ENCODE measurements around the gene CD1D.
"Not testable (repeated sequence)": the region's sequence is repeated elsewhere in the genome, so short reads cannot be mapped to it uniquely, and the experiment has no call there.

Gene CD1D

GRCh38 chr1:158180741-158181576 is at the start of gene CD1D:
CD1D (plus strand) TSS chr1:158180895; CDS start chr1:158181102, 207 bp downstream.
- DNase-seq, result peak in 1 of 2 donors; percentile 14

- DNase-seq, result no peak
Measured at GRCh38 chr1:158131217-158131616, 49.5 kb upstream of the CD1D start.

- DNase-seq, result no peak
Measured at GRCh38 chr1:158140764-158141192, 39.9 kb upstream of the CD1D start.

- no peak for DNase-seq
Measured at GRCh38 chr1:158145173-158145719, 35.4 kb upstream of the CD1D start.

GRCh38 chr1:158146165-158146564 is 34.5 kb upstream of the CD1D start:
- DNase-seq, result no peak

GRCh38 chr1:158146739-158147138 is 34.0 kb upstream of the CD1D start:
- DNase-seq, result no peak

- no peak for DNase-seq
Measured at GRCh38 chr1:158147401-158147800, 33.3 kb upstream of the CD1D start.

GRCh38 chr1:158147869-158148268 is 32.8 kb upstream of the CD1D start:
- no peak for DNase-seq

GRCh38 chr1:158148468-158148867 is 32.2 kb upstream of the CD1D start:
- DNase-seq, result peak in 1 of 2 donors; percentile 15

GRCh38 chr1:158149175-158149574 is 31.5 kb upstream of the CD1D start:
- DNase-seq, result no peak

- peak; percentile 89 to 94 for DNase-seq
Measured at GRCh38 chr1:158149577-158150269, 31.0 kb upstream of the CD1D start.

GRCh38 chr1:158150523-158150922 is 30.2 kb upstream of the CD1D start:
- peak in 1 of 2 donors; percentile 27 for DNase-seq

GRCh38 chr1:158153179-158153578 is 27.5 kb upstream of the CD1D start:
- DNase-seq, result no peak

- no peak for DNase-seq
Measured at GRCh38 chr1:158153746-158154444, 26.8 kb upstream of the CD1D start.

GRCh38 chr1:158154501-158154900 is 26.2 kb upstream of the CD1D start:
- DNase-seq, result no peak

GRCh38 chr1:158155673-158156072 is 25.0 kb upstream of the CD1D start:
- DNase-seq, result no peak

GRCh38 chr1:158159597-158159996 is 21.1 kb upstream of the CD1D start:
- no peak for DNase-seq

- DNase-seq, result no peak
Measured at GRCh38 chr1:158161446-158161845, 19.2 kb upstream of the CD1D start.

- no peak for DNase-seq
Measured at GRCh38 chr1:158163000-158163947, 17.4 kb upstream of the CD1D start.

- DNase-seq, result no peak
Measured at GRCh38 chr1:158169105-158169504, 11.6 kb upstream of the CD1D start.

GRCh38 chr1:158175915-158176314 is 4.8 kb upstream of the CD1D start:
- not testable (repeated sequence) for DNase-seq

GRCh38 chr1:158176399-158176798 is 4.3 kb upstream of the CD1D start:
- no peak for DNase-seq

Measured in hippocampal formation (tissue), 2 donors.